A673 (cell line): ENCODE data around the gene PPM1F. TPM values are rescaled to one million over a fixed set of nuclear protein-coding genes. Genes with fewer than 3 reads are reported as not detected.

Source experiments
- BruUV-seq: library from RNA; stranded (reverse); fragments of 400-500 nt; replicated peaks from 2 replicates; lab custom pipeline; 2021; lab: Mats Ljungman, UMichigan
- CTCF ChIA-PET: fragments of 300-600 bp; sonication (Branson Sonifier 250); formaldehyde crosslinking; loops from one replicate; lab custom pipeline; 2022; ENCODE audit warnings: antibody characterized with exemption; lab: Charles Lee
- POLR2A ChIA-PET: fragments of 300-600 bp; sonication (Branson Sonifier 250); formaldehyde crosslinking; loops from one replicate; lab custom pipeline; 2022; ENCODE audit warnings: antibody characterized with exemption; ENCODE audit not compliant: low non-redundant PET; lab: Charles Lee
- DNase-seq: peaks from one replicate; pipeline ENCODE4 v3.0.0-alpha.2; 2015; ENCODE audit warnings: low spot score
- H3K27ac ChIP-seq: fragments of 200-600 bp; sonication (generic); 2 replicates; pipeline ENCODE4 v1.5.1; 2016; ENCODE audit warnings: mixed run types, low read depth, mild to moderate bottlenecking, mixed read lengths, antibody characterized with exemption, low read length; ENCODE audit not compliant: poor library complexity, severe bottlenecking
- H3K27me3 ChIP-seq: fragments of 200-600 bp; sonication (generic); replicated peaks from 2 replicates; pipeline ENCODE4 v1.6.1; 2017; ENCODE audit warnings: mixed run types, low read depth, mild to moderate bottlenecking, mixed read lengths, antibody characterized with exemption, low read length; ENCODE audit not compliant: insufficient read depth, poor library complexity
- H3K36me3 ChIP-seq: fragments of 200-600 bp; sonication (generic); 2 replicates; pipeline ENCODE4 v1.6.1; 2016; ENCODE audit warnings: mixed run types, mild to moderate bottlenecking, mixed read lengths, antibody characterized with exemption, low read length; ENCODE audit not compliant: insufficient read depth, poor library complexity, severe bottlenecking
- H3K4me1 ChIP-seq: fragments of 200-600 bp; sonication (generic); 2 replicates; pipeline ENCODE4 v1.6.1; 2017; ENCODE audit warnings: mixed run types, mild to moderate bottlenecking, mixed read lengths, antibody characterized with exemption, low read length; ENCODE audit not compliant: insufficient read depth, poor library complexity, severe bottlenecking
- H3K4me3 ChIP-seq: fragments of 200-600 bp; sonication (generic); 2 replicates; pipeline ENCODE4 v1.5.1; 2016; ENCODE audit warnings: low read depth, mixed run types, mild to moderate bottlenecking, mixed read lengths, low read length; ENCODE audit not compliant: poor library complexity, severe bottlenecking
- H3K9me3 ChIP-seq: fragments of 200-600 bp; sonication (generic); 2 replicates; pipeline ENCODE4 v1.6.1; 2016; ENCODE audit warnings: mixed run types, low read depth, mild to moderate bottlenecking, mixed read lengths, antibody characterized with exemption, low read length; ENCODE audit not compliant: poor library complexity, severe bottlenecking
- CTCF ChIP-seq: fragments of 300-800, 200-600 bp; sonication (generic); conservative IDR thresholded peaks from 2 replicates; pipeline ENCODE4 v1.5.1; 2017; ENCODE audit warnings: low read depth, mild to moderate bottlenecking, antibody characterized with exemption, low read length, moderate library complexity, mixed read lengths
- EZH2 ChIP-seq: fragments of 200-600 bp; sonication (generic); IDR thresholded peaks from 2 replicates; pipeline ENCODE4 v1.6.1; 2017; ENCODE audit warnings: borderline replicate concordance, low read depth, mild to moderate bottlenecking, mixed read lengths, antibody characterized with exemption, low read length; ENCODE audit not compliant: poor library complexity, severe bottlenecking
- intact Hi-C: fragments of 100-400 bp; cut with micrococcal nuclease; formaldehyde crosslinking; loops from one replicate; pipeline ENCODE4 v1.10.0; 2022; ENCODE audit not compliant: unreplicated experiment
- total RNA-seq: library from RNA; stranded (reverse); gene quantifications from 2 replicates; pipeline ENCODE4 v1.2.3, GENCODE V29; 2021

PPM1F gene
- total RNA-seq, 1 experiment from 2014 or later, result 101 TPM

GRCh38 chr22:21991304-21991596, 38.6 kb upstream of the PPM1F start:
- BruUV-seq, result no TSS peak
- Histone ChIP-seq H3K27ac (no peak overlapping the region), H3K36me3 (no peaks in the 10 kb centered on the region), H3K4me1 (no peaks in the 10 kb centered on the region), H3K27me3 (no peaks in the 10 kb centered on the region), H3K9me3 (no peaks in the 10 kb centered on the region), H3K4me3 (no peak overlapping the region)
- DNase-seq, result no peak
- intact Hi-C loops, result no loop called here
- CTCF ChIA-PET, result interaction anchor here (0.9 kb wide), 1 partner anchor 19 kb away, joined by 3 read pairs; no protein-coding TSS in a partner anchor
- POLR2A ChIA-PET, result no interaction called here
- TF ChIP-seq CTCF (no peak), EZH2 (no peak)

- Histone ChIP-seq H3K27me3 (no peaks in the 10 kb centered on the region), H3K4me1 (no peaks in the 10 kb centered on the region), H3K9me3 (no peaks in the 10 kb centered on the region), H3K36me3 (no peaks in the 10 kb centered on the region), H3K27ac (no peak overlapping the region), H3K4me3 (no peak overlapping the region)
- POLR2A ChIA-PET, result no interaction called here
- BruUV-seq, result no TSS peak
- CTCF ChIA-PET, result interaction anchor here (0.5 to 0.9 kb wide), 2 partner anchors 18 to 1572 kb away, joined by 3 to 5 read pairs; no protein-coding TSS in a partner anchor
- intact Hi-C loops, result no loop called here
- no peak for DNase-seq
- no peak for TF ChIP-seq EZH2
- no peak for TF ChIP-seq CTCF
Measured at GRCh38 chr22:21990445-21991303, 38.0 kb upstream of the PPM1F start.

- BruUV-seq, result no TSS peak
- no peak for DNase-seq
- CTCF ChIA-PET, result no interaction called here
Measured at GRCh38 chr22:21989049-21989448, 36.4 kb upstream of the PPM1F start.

More at GRCh38 chr22:21989049-21989448, 36.4 kb upstream of the PPM1F start:
- no peak for TF ChIP-seq EZH2
- no peak for TF ChIP-seq CTCF
- Histone ChIP-seq H3K4me3 (no peak overlapping the region), H3K36me3 (no peaks in the 10 kb centered on the region), H3K27ac (no peak overlapping the region), H3K9me3 (no peaks in the 10 kb centered on the region), H3K27me3 (no peaks in the 10 kb centered on the region), H3K4me1 (no peaks in the 10 kb centered on the region)
- intact Hi-C loops, result no loop called here
- POLR2A ChIA-PET, result no interaction called here
